GM19035 (cell line): Measurements from ENCODE around the gene POLK.
"Not testable (repeated sequence)": the region's sequence is repeated elsewhere in the genome, so short reads cannot be mapped to it uniquely, and the experiment has no call there.

ENCODE experiments used
- ATAC-seq: cut with Tn5 transposase; IDR thresholded peaks from one replicate; pipeline ENCODE4 v1.9.1; 2021; ENCODE audit not compliant: unreplicated experiment

POLK gene

DNA sequence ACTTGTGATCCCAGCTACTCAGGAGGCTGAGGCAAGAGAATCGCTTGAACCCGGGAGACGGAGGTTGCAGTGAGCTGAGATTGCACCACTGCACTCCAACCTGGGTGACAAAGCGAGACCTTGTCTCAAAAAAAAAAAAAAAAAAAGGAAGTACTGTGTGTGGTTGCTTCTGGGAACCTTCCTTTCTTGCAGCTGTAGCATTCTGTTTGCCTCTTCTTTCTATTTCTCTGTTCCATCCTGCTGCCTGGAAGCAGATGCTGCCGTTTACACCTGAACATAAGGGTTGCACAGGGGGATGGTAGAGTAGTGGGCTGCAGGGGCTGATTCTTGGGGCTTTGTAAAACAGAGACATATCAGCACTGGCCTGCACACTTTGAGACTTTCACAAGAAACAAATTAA, 95.7 kb downstream of the POLK start:
- not testable (repeated sequence) for ATAC-seq

DNA sequence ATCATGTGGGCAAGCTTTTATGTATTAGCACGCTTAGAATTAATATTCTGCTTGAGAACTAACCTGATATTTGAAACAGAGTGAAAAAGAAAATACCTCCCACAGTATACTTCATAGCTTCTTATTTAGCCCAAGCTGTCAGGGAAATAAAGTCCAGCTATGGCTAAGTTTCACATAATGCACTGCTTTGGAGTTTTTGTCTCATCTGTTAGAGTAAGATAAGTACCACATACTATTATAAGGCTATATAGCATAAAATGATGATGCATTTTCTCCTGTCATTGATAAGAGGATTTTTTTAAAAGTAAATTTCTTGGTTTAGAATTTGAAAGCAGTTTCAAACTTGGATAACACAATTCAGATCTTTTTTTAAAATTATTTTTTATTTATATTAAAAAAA, 97.2 kb downstream of the POLK start:
- ATAC-seq = no peak

DNA sequence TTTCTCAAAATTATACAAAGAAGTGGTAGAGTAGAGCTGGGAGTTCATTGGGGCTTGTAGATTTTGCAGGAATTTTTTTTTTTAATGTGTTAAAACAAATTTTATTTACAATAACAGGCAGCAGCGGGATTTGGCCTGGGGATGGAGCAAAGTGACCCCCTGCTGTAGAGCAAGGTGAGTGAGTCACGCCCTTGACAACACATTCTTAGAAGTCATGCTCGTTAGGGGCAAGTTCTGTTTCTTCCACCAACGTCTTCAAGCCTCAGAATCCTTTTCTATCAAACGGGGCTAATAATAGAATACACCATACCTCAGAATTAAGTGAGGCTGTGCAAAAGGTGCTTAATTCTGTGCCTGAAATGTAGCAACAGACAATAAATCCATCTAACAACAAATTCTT, 98.5 kb downstream of the POLK start:
- ATAC-seq = no peak

DNA sequence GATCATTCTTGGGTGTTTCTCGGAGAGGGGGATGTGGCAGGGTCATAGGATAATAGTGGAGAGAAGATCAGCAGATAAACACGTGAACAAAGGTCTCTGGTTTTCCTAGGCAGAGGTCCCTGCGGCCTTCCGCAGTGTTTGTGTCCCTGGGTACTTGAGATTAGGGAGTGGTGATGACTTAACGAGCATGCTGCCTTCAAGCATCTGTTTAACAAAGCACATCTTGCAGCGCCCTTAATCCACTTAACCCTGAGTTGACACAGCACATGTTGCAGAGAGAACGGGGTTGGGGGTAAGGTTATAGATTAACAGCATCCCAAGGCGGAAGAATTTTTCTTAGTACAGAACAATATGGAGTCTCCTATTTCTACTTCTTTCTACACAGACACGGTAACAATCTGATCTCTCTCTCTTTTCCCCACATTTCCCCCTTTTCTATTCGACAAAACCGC, 99.2 kb downstream of the POLK start:
- not testable (repeated sequence) for ATAC-seq

DNA sequence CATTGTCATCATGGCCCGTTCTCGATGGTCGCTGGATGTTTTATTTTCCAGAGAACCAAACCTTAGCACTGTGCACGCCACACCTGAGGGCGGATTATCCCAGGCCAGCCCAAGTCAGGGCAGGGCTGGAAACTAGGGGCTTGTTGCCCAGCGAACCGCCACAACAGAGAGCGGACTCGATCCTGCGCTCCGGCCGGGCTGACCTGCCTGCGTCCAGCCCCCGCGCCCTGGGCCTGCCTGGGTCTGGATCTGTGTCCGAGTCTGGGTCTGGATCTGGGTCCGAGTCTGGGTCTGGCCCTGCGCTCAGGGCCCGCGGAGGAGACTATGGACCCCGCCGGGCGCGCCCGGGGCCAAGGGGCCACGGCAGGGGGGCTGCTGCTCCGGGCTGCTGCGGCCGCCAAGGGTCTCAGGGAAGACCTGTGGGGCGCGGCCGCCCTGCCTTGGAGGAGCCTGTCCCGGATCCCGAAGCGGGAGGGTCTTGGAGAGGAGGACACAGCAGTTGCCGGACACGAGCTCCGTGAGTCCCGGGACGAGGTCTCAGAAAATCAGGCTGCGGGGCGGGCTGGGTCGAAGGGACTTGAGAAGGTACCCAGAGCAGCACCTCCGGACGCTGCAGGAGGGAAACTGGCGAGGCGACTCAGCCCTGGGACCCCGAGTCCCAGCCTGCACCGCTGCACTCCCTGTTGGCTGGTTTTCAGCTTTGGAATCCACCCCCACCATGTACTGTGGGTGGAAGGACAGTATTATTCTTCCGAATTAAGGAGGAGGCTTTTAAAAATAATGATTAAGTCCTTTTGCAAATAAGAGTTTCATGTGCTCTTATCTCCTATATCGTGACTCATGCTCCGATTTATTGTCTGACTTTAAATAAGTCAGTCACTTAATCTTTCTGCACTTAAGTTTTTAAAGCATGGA, 99.9 kb downstream of the POLK start, which contains the start of gene ANKDD1B:
Gene ANKDD1B (plus strand): TSS at position 143 of the 915 bp plus-strand sequence. CDS start 182 bp downstream, at position 325.
- ATAC-seq = no peak

DNA sequence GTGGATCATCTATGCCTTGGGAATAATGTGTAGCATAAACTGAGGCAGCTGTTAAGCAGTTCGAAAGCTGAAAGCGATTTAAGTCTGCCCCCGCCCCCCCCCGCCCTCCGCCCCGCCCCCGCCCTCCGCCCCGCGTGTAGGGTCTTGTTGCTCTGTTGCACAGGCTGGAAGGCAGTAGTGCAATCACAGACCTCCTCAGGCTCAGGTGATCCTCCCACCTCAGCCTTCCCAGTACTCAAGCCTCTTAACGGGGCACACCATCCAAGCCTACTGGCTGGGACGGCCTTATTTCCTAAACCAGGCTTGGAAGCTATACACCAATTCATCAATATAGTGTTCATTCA, 100.5 kb downstream of the POLK start:
- no peak for ATAC-seq

DNA sequence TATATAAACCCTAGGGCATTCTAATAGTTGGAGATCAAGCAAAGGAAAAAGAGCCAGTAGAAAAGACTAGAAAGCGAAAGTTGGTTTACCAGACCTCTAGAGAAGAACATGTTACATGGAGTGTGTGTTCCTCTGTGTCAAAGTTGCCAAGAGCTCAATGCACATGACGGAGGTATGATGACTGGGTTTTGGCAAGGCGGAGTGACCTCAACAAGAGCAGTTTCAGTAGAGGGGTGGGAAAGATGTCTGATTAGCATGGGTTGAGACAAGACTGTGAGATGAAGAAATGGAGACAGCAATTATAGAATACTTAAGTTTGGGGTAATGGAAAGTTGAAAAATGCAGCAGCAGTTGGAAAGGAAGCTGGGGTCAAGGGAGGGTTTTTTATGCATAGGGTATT, 101.2 kb downstream of the POLK start:
- ATAC-seq = no peak

DNA sequence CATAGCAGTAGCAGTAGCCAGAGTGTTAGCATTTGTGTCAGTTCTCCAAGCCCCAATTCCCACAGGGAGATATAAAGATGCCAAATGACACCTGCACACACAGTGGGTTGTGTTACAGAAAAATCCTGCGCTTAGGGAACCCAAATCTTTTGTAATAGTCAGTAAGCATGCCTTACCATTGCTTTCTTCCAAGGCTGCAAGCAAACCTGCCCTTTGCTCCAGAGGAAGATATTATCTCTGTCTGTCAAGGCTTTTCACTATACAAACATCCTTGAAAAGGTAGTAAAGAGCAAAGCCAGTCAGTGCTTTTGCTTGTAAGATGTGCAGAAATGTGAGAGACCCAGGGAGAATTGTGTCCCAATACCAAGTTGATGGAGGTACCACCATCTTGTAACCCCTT, 102.5 kb downstream of the POLK start:
- no peak for ATAC-seq

DNA sequence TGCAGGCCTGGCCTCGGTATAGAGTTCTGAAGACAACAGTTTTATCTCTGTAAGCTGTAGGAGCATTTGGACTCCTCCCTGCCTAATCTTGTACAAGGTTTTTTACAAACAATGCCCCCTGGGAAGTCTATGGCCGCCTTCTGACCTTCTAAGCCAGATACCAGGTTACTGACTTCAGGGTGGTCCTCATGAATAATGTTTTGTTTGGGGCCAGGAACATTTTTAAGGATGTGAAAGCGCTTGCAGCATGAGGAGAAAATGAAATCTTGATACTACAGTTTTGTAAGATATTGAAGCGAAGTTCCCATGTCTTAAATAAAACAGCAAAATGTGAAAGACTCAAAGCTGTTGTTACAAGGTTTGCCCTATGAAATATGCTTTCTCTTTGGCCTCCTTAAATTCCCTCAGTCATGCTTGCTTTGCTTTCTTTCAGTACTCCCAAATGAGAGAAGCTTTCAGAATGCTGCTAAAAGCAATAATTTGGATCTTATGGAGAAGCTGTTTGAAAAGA, 104.7 kb downstream of the POLK start:
- ATAC-seq = no peak

DNA sequence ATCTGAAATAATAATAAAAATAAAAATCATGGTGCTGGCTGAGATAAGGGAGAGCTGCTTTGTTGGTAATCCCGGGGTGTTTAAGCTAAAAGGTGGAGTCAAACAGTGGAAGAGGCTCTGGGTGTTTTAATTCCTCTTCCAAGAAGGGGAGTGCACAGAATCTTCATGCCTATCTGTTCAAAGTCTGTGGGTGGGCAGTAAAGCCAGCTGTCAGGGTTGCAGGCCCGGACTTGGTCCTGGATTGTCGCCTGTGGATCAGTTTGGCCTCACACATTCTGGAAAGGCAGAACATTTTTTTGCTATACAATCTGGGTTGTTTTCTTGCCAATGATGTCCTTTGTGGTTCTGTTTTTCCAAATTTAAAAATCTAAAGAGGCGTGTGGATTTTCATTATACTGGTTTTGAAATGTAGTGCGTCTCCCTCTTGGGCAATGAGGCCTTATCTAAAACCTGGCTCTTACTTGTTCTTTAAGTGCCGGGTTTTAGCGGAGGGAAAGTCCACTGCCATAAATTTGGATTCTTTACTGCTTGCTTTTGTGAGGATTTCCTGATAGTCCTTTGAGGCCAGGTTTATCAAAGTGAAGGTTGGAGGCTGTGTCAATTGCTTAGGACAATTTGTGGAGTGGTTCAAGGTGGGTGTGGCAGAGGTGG, 105.4 kb downstream of the POLK start:
- ATAC-seq = no peak

DNA sequence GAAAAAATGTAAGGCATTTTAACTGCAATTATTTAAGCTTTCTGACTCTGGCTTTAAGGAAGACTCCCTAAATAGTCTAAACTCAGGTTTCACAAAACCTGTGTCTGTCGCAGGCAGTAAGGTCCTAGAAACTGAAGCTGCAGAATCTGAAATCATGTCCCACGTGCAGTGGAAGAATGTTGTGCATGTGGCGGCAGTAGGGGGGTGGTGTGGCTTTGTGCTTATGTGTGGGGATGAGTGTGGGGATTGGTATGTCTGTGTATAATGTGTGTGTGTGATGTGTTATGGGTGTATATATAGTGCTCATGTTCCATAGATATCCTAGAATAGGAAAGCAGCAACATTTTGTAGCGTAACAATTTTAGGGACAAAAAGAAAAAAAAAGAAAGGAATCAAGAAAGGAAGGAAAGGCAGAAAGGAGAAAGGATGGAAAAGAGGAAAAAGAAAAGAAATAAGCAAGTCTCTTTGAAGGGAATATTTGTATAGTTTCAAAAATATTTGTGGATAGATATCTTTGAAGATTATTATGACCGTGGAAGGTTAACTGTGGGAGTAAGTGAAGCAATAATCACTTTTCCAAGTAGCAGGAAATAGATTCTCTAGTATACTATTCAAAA, 106.2 kb downstream of the POLK start:
- no peak for ATAC-seq

DNA sequence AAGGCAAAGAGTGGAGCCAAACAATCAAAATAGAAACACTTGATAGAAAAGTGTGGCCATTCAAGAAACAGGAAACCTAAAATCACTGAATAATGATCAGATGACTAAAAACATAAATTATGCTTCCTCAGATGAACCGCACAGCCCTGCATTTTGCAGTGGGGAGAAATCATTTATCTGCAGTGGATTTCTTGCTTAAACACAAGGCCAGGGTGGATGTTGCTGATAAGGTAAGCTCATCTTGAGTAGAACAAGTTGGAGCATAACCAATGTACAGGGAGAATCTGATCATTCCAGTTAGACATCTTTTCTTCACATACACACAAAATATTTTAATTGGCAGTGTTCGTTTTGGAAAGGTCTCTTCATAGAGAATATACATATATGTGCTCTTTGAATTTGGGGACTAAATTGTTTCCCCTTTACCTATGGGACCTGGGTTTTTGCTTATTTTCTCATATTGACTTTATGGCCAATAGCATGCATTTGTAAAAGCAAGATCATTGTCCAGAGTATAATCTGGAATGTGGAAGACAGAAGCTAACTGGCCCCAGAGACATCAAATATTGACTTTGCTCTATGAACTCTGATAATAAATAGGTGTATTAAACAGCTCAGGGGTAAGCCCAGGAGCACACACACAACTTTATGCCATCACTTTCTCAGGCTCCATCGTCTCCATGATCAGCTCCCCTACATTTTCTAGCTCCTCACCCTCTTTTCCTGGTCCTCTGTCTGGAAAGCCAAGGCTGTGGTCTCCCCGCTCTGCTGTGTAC, 108.7 kb downstream of the POLK start:
- ATAC-seq = no peak

DNA sequence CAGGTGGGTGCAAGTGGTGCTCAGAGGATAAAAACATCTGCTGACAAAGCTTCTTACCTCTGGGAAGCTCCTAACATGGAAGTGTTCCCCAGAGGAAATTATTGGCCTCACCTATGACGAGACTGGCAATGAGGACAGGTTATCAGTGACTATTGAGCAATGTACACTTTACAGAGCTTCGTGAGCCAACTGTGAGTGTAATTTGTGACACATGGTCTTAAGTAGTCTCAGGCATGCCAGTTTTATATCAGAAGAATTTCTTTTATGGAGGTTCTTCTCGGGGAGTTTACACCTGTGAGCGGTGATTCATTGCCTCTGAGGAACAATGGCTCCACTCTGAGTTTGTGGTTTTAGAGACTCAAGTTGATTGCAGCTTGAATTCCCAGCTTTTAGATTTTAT, 110.9 kb downstream of the POLK start:
- no peak for ATAC-seq

DNA sequence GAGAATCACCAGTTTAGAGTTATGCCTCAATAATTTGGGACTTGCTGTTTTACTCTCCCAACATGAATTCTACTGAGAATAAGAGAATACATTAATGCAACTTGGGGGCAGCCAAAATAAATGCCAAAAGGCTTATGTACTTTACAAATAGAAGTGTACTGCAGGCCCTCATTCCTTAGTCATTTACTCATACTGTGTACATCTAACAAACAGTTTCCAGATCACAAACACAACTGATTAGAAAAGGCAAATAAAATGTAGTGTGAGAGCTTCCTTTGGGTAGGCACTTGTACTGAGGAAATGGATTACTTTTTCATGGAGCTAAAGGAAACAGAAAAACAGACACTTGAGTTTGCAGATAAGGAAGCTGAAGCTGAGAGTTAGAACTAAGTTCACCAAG, 112.2 kb downstream of the POLK start:
- ATAC-seq = no peak

DNA sequence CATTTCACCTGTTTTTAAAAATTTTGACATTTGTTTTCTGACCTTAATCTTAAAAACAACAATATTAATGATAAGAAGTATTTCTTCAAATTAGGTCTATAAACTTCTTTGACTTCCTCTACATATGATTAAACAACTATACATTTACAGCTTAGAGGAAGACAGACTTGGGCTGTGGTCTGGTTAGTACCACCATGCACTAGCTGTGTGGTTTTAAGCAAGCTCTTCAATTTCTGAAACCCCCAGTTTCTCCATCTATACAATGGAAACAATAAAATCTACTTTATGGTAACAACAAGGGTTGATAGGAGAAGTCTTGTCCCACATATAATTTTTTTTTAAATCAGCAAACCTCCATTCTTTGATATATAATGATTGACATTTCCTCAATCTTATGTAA, 115.3 kb downstream of the POLK start:
- no peak for ATAC-seq

DNA sequence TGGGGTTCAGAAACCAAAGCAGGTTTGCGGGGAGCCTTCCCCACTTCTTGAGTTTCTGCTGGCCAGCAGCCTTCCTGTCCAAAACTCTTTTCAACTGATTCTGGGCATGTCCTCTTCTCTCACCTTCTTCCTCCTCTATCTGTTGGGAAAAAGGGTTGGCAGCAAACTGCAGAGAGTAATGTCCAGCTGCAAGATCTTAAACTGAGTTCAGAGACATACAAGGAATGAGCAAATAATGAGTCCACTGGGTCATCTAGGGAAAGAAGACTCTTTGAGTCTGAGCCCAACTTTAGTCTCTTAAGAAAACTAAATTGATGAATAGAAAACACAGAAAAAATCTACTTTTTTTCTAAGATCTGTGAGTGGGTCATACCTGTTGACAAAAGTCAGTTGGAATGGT, 116.1 kb downstream of the POLK start:
- no peak for ATAC-seq

DNA sequence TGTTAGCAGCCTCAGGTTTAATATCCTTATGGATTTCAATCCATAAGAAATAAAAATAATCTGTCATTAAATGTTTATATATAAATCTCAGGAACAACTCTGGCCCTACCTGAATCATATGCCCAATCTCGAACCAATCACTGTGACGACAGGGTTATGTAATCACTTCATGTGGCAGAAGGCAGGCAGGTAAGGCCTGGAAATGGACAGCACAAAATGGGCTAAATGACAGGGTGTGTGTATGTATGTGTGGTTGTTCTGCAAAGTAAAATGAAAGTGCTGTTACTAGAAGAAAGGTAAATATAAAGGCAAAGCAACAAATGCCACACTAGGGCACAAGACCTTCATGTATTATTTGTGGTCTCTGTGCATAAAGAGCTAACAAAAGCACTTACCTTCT, 119.2 kb downstream of the POLK start:
- no peak for ATAC-seq

DNA sequence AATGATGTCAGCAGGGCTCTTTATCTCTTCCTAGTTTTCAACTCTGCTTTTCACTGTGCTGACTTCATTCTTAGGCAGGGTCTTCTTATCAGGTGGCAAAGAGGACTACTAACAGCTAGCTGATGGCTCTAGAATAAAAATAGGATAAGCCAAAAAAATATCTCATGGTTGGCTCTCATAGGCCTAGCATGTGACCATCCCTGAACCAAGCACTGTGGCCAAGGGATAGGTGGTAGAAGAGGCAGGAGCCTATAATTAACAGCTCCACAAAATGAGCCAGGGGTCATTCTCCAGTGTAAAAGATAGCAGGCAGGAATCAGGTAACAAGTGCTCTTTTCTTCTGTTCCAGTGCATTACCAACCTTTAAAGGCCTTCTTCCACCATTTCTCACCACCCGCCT, 120.6 kb downstream of the POLK start:
- ATAC-seq = no peak

DNA sequence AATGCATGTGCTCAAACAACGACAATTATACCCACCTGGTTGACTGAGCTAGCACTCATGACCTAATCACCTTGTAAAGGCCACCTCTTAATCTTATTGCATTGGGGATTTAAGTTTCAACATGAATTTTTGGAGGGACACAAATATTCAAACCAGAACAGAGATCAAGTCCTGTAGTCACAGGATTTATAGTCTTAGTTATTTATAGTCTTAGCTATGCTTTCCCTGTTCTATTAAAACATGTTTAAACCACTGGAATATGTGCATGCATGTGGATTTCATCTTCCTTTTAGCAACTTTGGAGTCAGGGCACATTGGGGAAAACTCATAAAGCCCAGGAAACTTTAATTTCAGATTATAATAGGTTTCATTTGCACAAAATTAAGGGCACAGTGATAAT, 126.3 kb downstream of the POLK start:
- ATAC-seq = no peak

DNA sequence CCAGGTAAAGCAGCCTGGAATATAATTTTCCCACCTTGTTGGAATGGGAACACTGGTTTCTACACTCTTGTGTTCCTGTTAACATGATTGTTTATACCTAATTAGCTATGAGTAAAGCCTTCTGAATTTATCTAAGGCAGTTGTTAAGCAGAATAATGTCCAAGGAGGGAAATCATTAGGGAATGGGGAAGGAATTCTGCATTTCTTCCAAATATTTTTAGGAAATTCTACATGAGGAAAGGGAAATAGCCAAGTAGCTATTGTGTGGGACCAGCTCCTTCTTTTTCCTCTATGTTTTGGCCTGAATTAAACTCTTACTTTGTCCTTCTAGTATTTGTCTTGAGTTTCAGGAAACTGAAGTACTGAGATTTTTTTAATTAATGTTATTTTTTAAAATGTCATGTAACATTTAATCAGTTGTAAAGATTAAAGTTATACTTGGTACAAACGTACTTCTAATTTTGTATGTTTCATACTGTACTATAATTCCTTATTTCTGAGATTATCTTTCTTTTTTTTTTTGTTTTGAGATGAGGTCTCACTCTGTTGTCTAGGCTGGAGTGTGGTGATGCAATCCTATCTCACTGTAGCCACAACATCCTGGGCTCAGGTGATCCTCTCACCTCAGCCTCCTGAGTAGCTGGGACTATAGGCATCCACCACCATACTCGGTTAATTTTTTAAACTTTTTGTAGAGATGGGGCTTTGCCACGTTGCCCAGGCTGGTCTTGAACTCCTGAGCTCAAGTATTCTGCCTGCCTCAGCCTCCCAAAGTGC, 128.0 kb downstream of the POLK start:
- ATAC-seq = no peak
